Esophagus muscularis mucosa (tissue), 2 donors: Measurements from ENCODE around the gene PCDHGB3.

ENCODE experiments used
- POLR2A ChIP-seq: fragments of 450-650 bp; IDR thresholded peaks from one replicate; pipeline ENCODE4 v1.6.1; 2017; ENCODE audit warnings: antibody characterized with exemption, moderate library complexity, mild to moderate bottlenecking, low read depth
- POLR2AphosphoS5 ChIP-seq, 2 donors: sonication (generic); formaldehyde crosslinking; IDR thresholded peaks; one replicate each; pipeline ENCODE4 v1.6.1; 2017; ENCODE audit warnings: antibody characterized with exemption in 2 of 2

DNA sequence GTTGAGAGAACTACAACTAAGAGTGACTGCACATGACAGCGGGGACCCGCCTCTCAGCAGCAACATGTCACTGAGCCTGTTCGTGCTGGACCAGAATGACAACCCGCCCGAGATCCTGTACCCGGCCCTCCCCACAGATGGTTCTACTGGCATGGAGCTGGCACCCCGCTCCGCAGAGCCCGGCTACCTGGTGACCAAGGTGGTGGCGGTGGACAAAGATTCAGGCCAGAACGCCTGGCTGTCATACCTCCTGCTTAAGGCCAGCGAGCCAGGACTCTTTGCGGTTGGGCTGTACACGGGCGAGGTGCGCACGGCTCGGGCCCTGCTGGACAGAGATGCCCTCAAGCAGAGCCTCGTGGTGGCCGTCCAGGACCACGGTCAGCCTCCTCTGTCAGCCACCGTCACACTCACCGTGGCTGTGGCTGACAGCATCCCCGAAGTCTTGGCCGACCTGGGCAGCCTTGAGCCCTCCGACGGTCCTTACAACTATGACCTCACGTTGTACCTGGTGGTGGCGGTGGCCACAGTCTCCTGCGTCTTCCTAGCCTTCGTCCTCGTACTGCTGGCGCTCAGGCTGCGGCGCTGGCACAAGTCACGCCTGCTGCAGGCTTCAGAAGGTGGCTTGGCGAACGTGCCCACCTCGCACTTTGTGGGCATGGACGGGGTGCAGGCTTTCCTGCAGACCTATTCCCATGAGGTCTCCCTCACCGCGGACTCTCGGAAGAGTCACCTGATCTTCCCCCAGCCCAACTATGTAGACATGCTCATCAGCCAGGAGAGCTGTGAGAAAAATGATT lies 14.6 kb downstream of the PCDHGB3 start:
- TF ChIP-seq POLR2A (no peak), POLR2AphosphoS5 (IDR thresholded peaks at IDR 0.05) (no peak)
